ENCODE data around the gene GALNT18.

The GALNT18 gene

GRCh38 chr11:11263238-11264005, 358.4 kb downstream of the GALNT18 start:
- ChIA-PET POLR2A (no interaction called here), CTCF (interaction anchor here (0.9 to 3.0 kb wide), 2 partner anchors 152 to 235 kb away, joined by 3 to 8 read pairs; no protein-coding TSS in a partner anchor)
- Histone ChIP-seq H3K27ac (ENCODE audit: extremely low read depth, low read depth, low read length) (no peak overlapping the region), H3K4me1 (ENCODE audit: control insufficient read depth, insufficient read depth, low read length) (no peaks in the 10 kb centered on the region), H3K9me3 (ENCODE audit: control insufficient read depth, insufficient read depth, low read depth, low read length) (no peaks in the 10 kb centered on the region), H3K36me3 (ENCODE audit: control insufficient read depth in 2 of 2, insufficient read depth in 1 of 2, low read length in 2 of 2) (no peaks in the 10 kb centered on the region), H3K4me3 (ENCODE audit: low read depth, low read length) (no peak overlapping the region)
- TF ChIP-seq ZSCAN18 (tag by site-specific recombination; IDR thresholded peaks at IDR 0.05) (no peak), EGR2 (tag by site-specific recombination; IDR thresholded peaks at IDR 0.05; ENCODE audit: low read depth) (no peak), ZBTB1 (tag by site-specific recombination; IDR thresholded peaks at IDR 0.05) (no peak), ZNF530 (tag by site-specific recombination; IDR thresholded peaks at IDR 0.05; ENCODE audit: low read depth) (no peak), ZNF404 (tag by site-specific recombination; IDR thresholded peaks at IDR 0.05) (no peak), ZNF76 (tag by site-specific recombination; IDR thresholded peaks at IDR 0.05; ENCODE audit: borderline replicate concordance, low read depth) (no peak), ZNF501 (tag by site-specific recombination; IDR thresholded peaks at IDR 0.05) (no peak), BCL11B (tag by site-specific recombination; IDR thresholded peaks at IDR 0.05; ENCODE audit: low read depth) (no peak), ZNF341 (tag by site-specific recombination; IDR thresholded peaks at IDR 0.05; ENCODE audit: low read depth) (no peak), ZNF707 (tag by site-specific recombination; IDR thresholded peaks at IDR 0.05) (no peak), ZBTB7A (tag by site-specific recombination; IDR thresholded peaks at IDR 0.05; ENCODE audit: low read depth) (no peak), TCF7L2 (IDR thresholded peaks at IDR 0.05; ENCODE audit: borderline replicate concordance, low read depth, low read length) (no peak), ZBTB26 (tag by site-specific recombination; optimal IDR thresholded peaks at IDR 0.05) (no peak), ZNF792 (tag by site-specific recombination; IDR thresholded peaks at IDR 0.05) (no peak), KLF17 (tag by site-specific recombination; IDR thresholded peaks at IDR 0.05) (no peak), ZNF302 (tag by site-specific recombination; IDR thresholded peaks at IDR 0.05; ENCODE audit: low read depth) (no peak), ZNF280C (tag by site-specific recombination; IDR thresholded peaks at IDR 0.05) (no peak), ZNF335 (tag by site-specific recombination; conservative IDR thresholded peaks at IDR 0.05) (no peak), ZNF549 (tag by site-specific recombination; IDR thresholded peaks at IDR 0.05) (no peak)
- TF ChIP-seq, protein P1, sequence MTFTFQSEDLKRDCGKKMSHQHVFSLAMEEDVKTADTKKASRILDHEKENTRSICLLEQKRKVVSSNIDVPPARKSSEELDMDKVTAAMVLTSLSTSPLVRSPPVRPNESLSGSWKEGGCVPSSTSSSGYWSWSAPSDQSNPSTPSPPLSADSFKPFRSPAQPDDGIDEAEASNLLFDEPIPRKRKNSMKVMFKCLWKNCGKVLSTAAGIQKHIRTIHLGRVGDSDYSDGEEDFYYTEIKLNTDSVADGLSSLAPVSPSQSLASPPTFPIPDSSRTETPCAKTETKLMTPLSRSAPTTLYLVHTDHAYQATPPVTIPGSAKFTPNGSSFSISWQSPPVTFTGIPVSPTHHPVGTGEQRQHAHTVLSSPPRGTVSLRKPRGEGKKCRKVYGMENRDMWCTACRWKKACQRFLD (tag by site-specific recombination; IDR thresholded peaks at IDR 0.05): no peak
